ENCODE data around the gene EIF2AK3. TPM values are rescaled to one million over a fixed set of nuclear protein-coding genes. Genes with fewer than 3 reads are reported as not detected.

The EIF2AK3 gene
- total RNA-seq, 1 donor from 2014 or later = 24.0 TPM

GRCh38 chr2:88537640-88538039 is 89.6 kb downstream of the EIF2AK3 start:
- Histone ChIP-seq H3K36me3 (ENCODE audit: control insufficient read depth in 3 of 3, insufficient read depth in 3 of 3, low read length in 3 of 3) (no peaks in the 10 kb centered on the region), H3K27me3 (ENCODE audit: control insufficient read depth in 3 of 3, insufficient read depth in 3 of 3, low read length in 3 of 3) (peaks cover 0 to 8% (median 0%) of the 10 kb centered on the region in 3 donors), H3K4me3 (ENCODE audit: low read length in 3 of 3) (no peak overlapping the region), H3K9ac (ENCODE audit: low read depth in 1 of 3, low read length in 3 of 3) (no peak overlapping the region), H3K27ac (ENCODE audit: low read depth, low read length) (no peak overlapping the region), H3K4me1 (ENCODE audit: control insufficient read depth in 3 of 3, insufficient read depth in 3 of 3, low read length in 3 of 3) (no peaks in the 10 kb centered on the region), H3K9me3 (ENCODE audit: control insufficient read depth in 3 of 3, low read length in 3 of 3) (no peaks in the 10 kb centered on the region)

- Histone ChIP-seq H3K4me3 (ENCODE audit: low read length in 3 of 3) (no peak overlapping the region), H3K9me3 (ENCODE audit: control insufficient read depth in 3 of 3, low read length in 3 of 3) (no peaks in the 10 kb centered on the region), H3K36me3 (ENCODE audit: control insufficient read depth in 3 of 3, insufficient read depth in 3 of 3, low read length in 3 of 3) (no peaks in the 10 kb centered on the region), H3K9ac (ENCODE audit: low read depth in 1 of 3, low read length in 3 of 3) (no peak overlapping the region), H3K4me1 (ENCODE audit: control insufficient read depth in 3 of 3, insufficient read depth in 3 of 3, low read length in 3 of 3) (no peaks in the 10 kb centered on the region), H3K27ac (ENCODE audit: low read depth, low read length) (no peak overlapping the region), H3K27me3 (ENCODE audit: control insufficient read depth in 3 of 3, insufficient read depth in 3 of 3, low read length in 3 of 3) (no peaks in the 10 kb centered on the region)
These were observed 97.2 kb downstream of the EIF2AK3 start for GRCh38 chr2:88530081-88530480.

GRCh38 chr2:88521445-88522073 is 105.7 kb downstream of the EIF2AK3 start:
- Histone ChIP-seq H3K9me3 (ENCODE audit: control insufficient read depth in 3 of 3, low read length in 3 of 3) (no peaks in the 10 kb centered on the region), H3K27me3 (ENCODE audit: control insufficient read depth in 3 of 3, insufficient read depth in 3 of 3, low read length in 3 of 3) (no peaks in the 10 kb centered on the region), H3K4me3 (ENCODE audit: low read length in 3 of 3) (no peak overlapping the region), H3K4me1 (ENCODE audit: control insufficient read depth in 3 of 3, insufficient read depth in 3 of 3, low read length in 3 of 3) (no peaks in the 10 kb centered on the region), H3K27ac (ENCODE audit: low read depth, low read length) (no peak overlapping the region), H3K9ac (ENCODE audit: low read depth in 1 of 3, low read length in 3 of 3) (no peak overlapping the region), H3K36me3 (ENCODE audit: control insufficient read depth in 3 of 3, insufficient read depth in 3 of 3, low read length in 3 of 3) (no peaks in the 10 kb centered on the region)

GRCh38 chr2:88517759-88518201 is 109.5 kb downstream of the EIF2AK3 start:
- H3K9ac ChIP-seq (ENCODE audit: low read depth in 1 of 3, low read length in 3 of 3) = no peak overlapping the region
- no peak overlapping the region for H3K27ac ChIP-seq (ENCODE audit: low read depth, low read length)
- H3K36me3 ChIP-seq (ENCODE audit: control insufficient read depth in 3 of 3, insufficient read depth in 3 of 3, low read length in 3 of 3) = no peaks in the 10 kb centered on the region
- H3K9me3 ChIP-seq (ENCODE audit: control insufficient read depth in 3 of 3, low read length in 3 of 3) = no peaks in the 10 kb centered on the region
- H3K27me3 ChIP-seq (ENCODE audit: control insufficient read depth in 3 of 3, insufficient read depth in 3 of 3, low read length in 3 of 3) = no peaks in the 10 kb centered on the region
- no peaks in the 10 kb centered on the region for H3K4me1 ChIP-seq (ENCODE audit: control insufficient read depth in 3 of 3, insufficient read depth in 3 of 3, low read length in 3 of 3)
- no peak overlapping the region for H3K4me3 ChIP-seq (ENCODE audit: low read length in 3 of 3)

Other genes with a start within 250 kb of the EIF2AK3 start
- not detected for gene FOXI3, start 174.8 kb downstream of the EIF2AK3 start, total RNA-seq
- gene RPIA, start 64.2 kb upstream of the EIF2AK3 start, total RNA-seq = 11.0 TPM